ENCODE results near the gene OR52R1. TPM values are rescaled to one million over a fixed set of nuclear protein-coding genes. Genes with fewer than 3 reads are reported as not detected.

The OR52R1 gene
- total and polyA plus RNA-seq, 2 donors (not counting 3 experiments of a cell fraction or from before 2014, with no cell fraction given) = not detected

DNA sequence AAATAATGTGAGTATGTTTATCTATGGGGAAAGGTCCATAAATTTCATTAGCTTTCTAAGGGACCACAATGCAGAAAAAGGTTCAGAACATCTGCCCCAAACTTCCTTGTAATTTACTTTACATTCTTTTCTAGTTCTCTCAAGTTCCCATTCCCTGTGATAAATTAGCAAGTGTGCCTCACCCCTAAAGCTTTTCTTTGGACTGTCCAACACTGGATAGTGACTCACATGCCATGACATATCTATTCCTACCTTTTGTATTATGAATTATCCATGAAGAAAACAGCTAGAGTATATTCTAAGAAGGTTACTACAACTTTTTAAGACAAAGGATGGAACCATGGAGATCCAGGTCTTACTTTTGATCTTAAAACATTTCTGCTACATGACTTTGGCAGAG is 36.1 kb downstream of the OR52R1 start:
- no peaks in the 10 kb centered on the region for H3K9me1 ChIP-seq (replicated peaks; ENCODE audit: control insufficient read depth, extremely low read depth, insufficient read depth, low read length)
- no peaks in the 10 kb centered on the region for H3K27me3 ChIP-seq (ENCODE audit: control insufficient read depth in 2 of 2, insufficient read depth in 2 of 2, low read length in 2 of 2)
- H3K4me1 ChIP-seq (ENCODE audit: control insufficient read depth, extremely low read depth, insufficient read depth, low read length) = no peaks in the 10 kb centered on the region
- POLR2A ChIA-PET = no interaction called here
- no peak overlapping the region for H2AFZ ChIP-seq (ENCODE audit: low read depth, low read length)
- no peaks in the 10 kb centered on the region for H4K20me1 ChIP-seq (replicated peaks; ENCODE audit: control insufficient read depth, extremely low read depth, insufficient read depth, low read length)
- H3K4me3 ChIP-seq (replicated peaks in 1 of 3; ENCODE audit: insufficient read depth in 1 of 3, low read depth in 1 of 3, low read length in 3 of 3) = no peak overlapping the region
- FAIRE-seq (no peak), DNase-seq (ENCODE audit: low read depth, low spot score) (no peak)
- no peaks in the 10 kb centered on the region for H3K79me2 ChIP-seq (ENCODE audit: control insufficient read depth, insufficient read depth, low read length)
- no peak overlapping the region for H3K9ac ChIP-seq (replicated peaks; ENCODE audit: extremely low read depth, insufficient read depth, low read length)
- dilution Hi-C loops (cut with MboI; ENCODE audit: extremely low pct_ligation_motif_present, low sequenced_read_pairs) (no loop called here), intact Hi-C loops (cut with micrococcal nuclease) (no loop called here)
- H3K27ac ChIP-seq (ENCODE audit: insufficient read depth, low read depth, low read length) = no peak overlapping the region
- peaks cover 2% of the 10 kb centered on the region for H3K9me3 ChIP-seq (replicated peaks; ENCODE audit: control insufficient read depth, insufficient read depth, low read length)
- no peaks in the 10 kb centered on the region for H3K36me3 ChIP-seq (ENCODE audit: control insufficient read depth in 2 of 2, extremely low read depth in 1 of 2, insufficient read depth in 2 of 2, low read length in 2 of 2)
- no peak overlapping the region for H3K4me2 ChIP-seq (ENCODE audit: insufficient read depth, low read length)
- no TSS peak for BruUV-seq (replicated peaks)
- TF ChIP-seq CTCF (IDR thresholded peaks at IDR 0.05; ENCODE audit: extremely low read depth in 1 of 2, insufficient read depth in 1 of 2, low read depth in 1 of 2, low read length in 2 of 2) = no peak
- TF ChIP-seq, protein P1, sequence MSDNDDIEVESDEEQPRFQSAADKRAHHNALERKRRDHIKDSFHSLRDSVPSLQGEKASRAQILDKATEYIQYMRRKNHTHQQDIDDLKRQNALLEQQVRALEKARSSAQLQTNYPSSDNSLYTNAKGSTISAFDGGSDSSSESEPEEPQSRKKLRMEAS (IDR thresholded peaks at IDR 0.05; ENCODE audit: insufficient read depth, insufficient read length) = no peak
- TF ChIP-seq GATA2 (IDR thresholded peaks at IDR 0.05; ENCODE audit: insufficient read depth, insufficient read length, low read depth, low read length) = no peak
- no peak for TF ChIP-seq JUN (IDR thresholded peaks at IDR 0.05; ENCODE audit: borderline replicate concordance, insufficient read depth, insufficient read length, low read depth)
- TF ChIP-seq POLR2AphosphoS5 (IDR thresholded peaks at IDR 0.05; ENCODE audit: insufficient read depth, low read depth, low read length) = no peak
- no peak for TF ChIP-seq EZH2 (IDR thresholded peaks at IDR 0.05; ENCODE audit: borderline replicate concordance, low read depth, low read length, severe bottlenecking)
- CTCF ChIA-PET = no interaction called here

Data from endothelial cell of umbilical vein (primary cell).